Rectal smooth muscle tissue (tissue), 1 donor: ENCODE measurements around the gene MYBPC3.

Experiments
- H3K27ac ChIP-seq: one replicate; pipeline ENCODE4 v1.7.0; 2013; ENCODE audit warnings: low read depth, low read length, inconsistent platforms
- H3K27me3 ChIP-seq: one replicate; pipeline ENCODE4 v1.7.0; 2013; ENCODE audit warnings: low read length; ENCODE audit not compliant: control insufficient read depth, insufficient read depth
- H3K36me3 ChIP-seq: one replicate; pipeline ENCODE4 v1.7.0; 2013; ENCODE audit warnings: low read length; ENCODE audit not compliant: control insufficient read depth, insufficient read depth
- H3K4me1 ChIP-seq: one replicate; pipeline ENCODE4 v1.7.0; 2013; ENCODE audit warnings: low read length; ENCODE audit not compliant: control insufficient read depth, insufficient read depth
- H3K4me3 ChIP-seq: one replicate; pipeline ENCODE4 v1.7.0; 2013; ENCODE audit warnings: low read length
- H3K9ac ChIP-seq: one replicate; pipeline ENCODE4 v1.7.0; 2013; ENCODE audit warnings: low read length

MYBPC3 gene

DNA sequence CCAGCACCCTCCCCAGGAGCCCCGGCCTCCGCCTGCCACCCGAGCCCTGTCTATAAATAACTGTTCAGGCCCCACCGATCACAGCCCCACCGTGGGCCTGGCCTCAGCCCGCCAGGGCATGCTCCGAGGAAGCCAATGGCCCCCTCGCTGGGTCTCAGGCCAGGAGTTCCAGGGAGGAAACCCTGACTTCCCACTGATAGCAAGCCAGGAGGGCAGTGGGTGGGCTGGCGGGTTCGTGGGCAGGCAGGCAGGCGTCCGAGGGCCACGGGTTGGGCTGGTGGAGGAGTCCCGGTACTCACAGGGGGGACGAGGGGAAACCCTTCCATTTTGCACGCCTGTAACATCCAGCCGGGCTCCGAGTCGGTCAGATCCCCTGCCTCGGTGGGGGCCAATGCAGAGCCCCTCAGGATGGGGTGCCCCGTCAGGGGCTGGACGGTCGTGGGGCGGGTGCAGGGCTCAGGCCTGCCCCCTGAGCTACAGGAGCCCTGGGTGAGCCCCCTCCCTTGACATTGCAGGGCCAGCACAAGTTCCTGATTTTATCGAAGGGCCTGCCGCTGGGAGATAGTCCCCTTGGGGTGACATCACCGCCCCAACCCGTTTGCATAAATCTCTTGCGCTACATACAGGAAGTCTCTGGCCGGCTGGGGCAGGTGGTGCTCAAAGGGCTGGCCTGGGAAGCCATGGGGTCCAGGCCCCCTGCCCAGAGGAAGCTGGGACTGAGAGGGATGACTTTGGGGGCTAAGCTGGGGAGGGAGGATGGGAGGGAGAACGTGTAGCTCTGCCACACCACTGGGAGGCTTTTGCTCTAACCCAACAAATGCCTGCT, 25.7 kb upstream of the MYBPC3 start, which contains the start of gene SPI1:
Gene SPI1, minus strand, starts transcription at position 538 of the 826 bp plus-strand sequence. Its CDS starts 194 bp downstream, at position 344.
- H3K36me3 ChIP-seq = no peaks in the 10 kb centered on the region
- H3K27ac ChIP-seq = no peak within 1 kb of the TSS
- peak within 1 kb of the TSS; percentile 32 for H3K4me3 ChIP-seq
- no peaks in the 10 kb centered on the region for H3K27me3 ChIP-seq
- no peak within 1 kb of the TSS for H3K9ac ChIP-seq
- H3K4me1 ChIP-seq = no peaks in the 10 kb centered on the region

DNA sequence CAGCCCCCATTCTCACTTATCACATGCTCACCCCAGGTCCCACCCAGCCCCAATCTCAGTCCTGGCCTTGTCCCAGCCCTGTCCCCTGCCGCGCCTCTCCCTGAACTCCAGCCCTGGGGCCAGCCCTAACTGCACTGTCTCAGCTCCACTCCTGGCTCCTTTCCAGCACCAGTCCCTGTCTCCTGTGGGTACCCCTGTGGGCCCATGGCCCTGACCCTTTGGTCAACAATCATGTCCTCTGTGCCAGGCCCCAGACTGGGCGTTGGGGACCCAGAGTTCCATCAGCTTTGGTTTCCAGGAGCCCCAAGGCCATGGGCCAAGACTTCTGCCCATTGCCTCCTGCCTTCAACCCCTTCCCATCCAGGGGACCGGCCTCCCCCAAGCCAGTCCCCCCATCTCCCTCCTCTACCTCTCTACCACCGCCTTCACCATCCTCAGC, 25.1 kb upstream of the MYBPC3 start:
- Histone ChIP-seq H3K36me3 (no peaks in the 10 kb centered on the region), H3K4me3 (peak overlapping the region; percentile 32), H3K4me1 (no peaks in the 10 kb centered on the region), H3K27me3 (no peaks in the 10 kb centered on the region), H3K9ac (no peak overlapping the region), H3K27ac (no peak overlapping the region)

DNA sequence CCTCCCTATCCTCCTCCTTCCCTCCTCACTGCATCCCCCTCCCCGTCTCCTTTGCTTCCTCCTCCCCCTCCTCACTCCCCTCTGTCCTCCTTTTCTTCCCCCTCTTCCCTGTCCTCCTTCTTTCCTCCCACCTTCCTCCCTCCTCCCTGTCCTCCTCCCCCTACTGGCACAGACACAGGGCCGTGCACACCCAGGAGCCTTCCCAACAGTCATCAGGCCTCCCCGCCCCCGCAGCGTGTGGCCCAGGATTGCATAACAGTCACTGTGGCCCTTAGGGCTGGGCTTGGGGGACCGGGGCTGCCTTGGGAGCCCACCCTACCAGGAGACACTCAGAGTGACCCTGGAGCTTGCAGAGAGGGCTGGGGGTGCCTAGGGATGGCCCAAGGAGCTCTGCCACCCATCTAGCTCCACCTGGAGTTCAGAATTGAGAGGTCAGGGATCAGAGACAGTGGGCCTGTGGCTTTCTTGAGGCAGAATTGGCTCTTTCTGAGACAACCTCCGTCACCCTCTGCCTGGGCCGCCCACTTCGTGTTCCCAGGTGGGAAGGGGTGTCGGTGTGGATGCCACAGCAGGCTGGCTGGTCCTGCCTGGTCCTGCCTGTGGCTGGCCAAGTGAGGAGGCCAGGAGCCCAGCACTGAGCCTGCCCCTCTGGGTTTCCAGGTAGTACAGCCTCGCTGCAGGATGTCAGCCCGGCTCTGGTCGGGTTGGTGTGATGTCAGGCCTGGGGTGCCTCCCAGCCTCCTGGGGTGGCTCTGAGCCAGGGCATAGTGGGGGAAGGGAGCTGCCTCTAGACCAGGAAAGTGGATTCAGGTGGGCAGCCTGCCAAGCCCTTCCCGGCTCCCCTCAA, 24.2 kb upstream of the MYBPC3 start:
- peak overlapping the region; percentile 4 for H3K9ac ChIP-seq
- no peaks in the 10 kb centered on the region for H3K4me1 ChIP-seq
- H3K27me3 ChIP-seq = no peaks in the 10 kb centered on the region
- peak overlapping the region; percentile 32 for H3K4me3 ChIP-seq
- H3K36me3 ChIP-seq = no peaks in the 10 kb centered on the region
- H3K27ac ChIP-seq = no peak overlapping the region

DNA sequence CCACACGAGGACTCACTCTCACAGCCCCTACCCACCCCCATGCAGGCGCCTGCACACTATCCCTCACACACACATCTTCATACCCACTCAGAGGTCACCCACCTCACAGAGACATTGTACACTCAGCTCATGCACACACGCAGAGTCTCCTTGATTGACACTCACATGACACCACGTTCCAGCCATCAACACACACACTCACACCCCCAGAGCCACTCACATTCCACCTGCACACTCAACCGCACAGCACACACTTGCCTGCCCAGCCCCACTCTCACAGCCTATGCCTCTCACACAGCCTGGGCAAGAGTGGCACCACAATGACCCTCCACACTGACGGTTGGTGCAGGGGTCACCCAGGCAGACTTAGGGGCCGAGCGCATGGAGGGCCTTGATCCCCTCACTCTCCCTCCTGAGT, 23.6 kb upstream of the MYBPC3 start:
- H3K36me3 ChIP-seq = no peaks in the 10 kb centered on the region
- H3K4me1 ChIP-seq = no peaks in the 10 kb centered on the region
- H3K27me3 ChIP-seq = no peaks in the 10 kb centered on the region
- peak overlapping the region; percentile 4 for H3K9ac ChIP-seq
- H3K4me3 ChIP-seq = peak overlapping the region; percentile 32
- H3K27ac ChIP-seq = no peak overlapping the region

DNA sequence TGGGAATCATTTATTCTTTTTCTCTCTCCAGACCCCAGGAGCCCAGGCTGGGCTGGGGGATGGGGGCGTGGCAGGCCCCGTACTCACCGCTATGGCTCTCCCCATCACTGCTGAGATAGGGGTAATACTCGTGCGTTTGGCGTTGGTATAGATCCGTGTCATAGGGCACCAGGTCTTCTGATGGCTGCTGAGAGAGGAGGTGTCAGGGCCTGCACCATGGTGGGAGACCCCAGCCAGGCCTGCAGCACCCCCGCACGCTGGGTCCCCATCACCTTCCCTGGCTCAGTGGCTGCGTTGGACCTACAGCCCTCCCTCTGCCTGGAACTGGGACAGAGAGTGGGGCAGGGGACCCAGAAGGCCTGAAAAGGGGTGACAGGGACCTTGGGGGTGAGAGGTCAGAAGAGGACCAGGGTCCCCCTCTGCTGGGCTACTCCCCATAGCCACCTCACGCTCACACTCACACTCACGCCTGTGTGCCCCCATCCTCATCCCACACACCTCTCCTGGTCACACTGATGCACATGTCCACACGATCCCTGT, 23.1 kb upstream of the MYBPC3 start:
- H3K27ac ChIP-seq = no peak overlapping the region
- H3K36me3 ChIP-seq = no peaks in the 10 kb centered on the region
- no peak overlapping the region for H3K9ac ChIP-seq
- no peaks in the 10 kb centered on the region for H3K27me3 ChIP-seq
- H3K4me1 ChIP-seq = no peaks in the 10 kb centered on the region
- H3K4me3 ChIP-seq = no peak overlapping the region

DNA sequence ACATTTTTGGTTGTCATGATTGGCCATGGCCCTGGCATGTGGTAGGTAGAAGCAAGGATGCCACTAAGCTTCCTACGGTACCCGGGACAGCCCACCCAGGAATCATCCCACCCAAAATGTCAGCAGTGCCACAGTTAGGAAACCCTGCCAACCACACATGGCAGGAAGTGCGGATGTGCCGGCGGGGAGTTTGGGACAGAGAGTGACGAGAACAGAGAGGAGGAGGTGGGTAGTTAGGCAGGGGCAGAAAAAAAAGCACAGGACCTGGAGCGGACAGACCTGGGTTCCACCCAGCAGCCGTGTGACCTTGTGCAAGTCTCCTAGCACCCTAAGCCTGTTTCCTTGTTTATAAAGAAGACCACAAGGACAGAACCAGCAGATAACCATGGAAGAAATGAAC, 22.5 kb upstream of the MYBPC3 start:
- no peak overlapping the region for H3K9ac ChIP-seq
- no peak overlapping the region for H3K27ac ChIP-seq
- H3K4me1 ChIP-seq = no peaks in the 10 kb centered on the region
- no peak overlapping the region for H3K4me3 ChIP-seq
- H3K27me3 ChIP-seq = no peaks in the 10 kb centered on the region
- no peaks in the 10 kb centered on the region for H3K36me3 ChIP-seq

DNA sequence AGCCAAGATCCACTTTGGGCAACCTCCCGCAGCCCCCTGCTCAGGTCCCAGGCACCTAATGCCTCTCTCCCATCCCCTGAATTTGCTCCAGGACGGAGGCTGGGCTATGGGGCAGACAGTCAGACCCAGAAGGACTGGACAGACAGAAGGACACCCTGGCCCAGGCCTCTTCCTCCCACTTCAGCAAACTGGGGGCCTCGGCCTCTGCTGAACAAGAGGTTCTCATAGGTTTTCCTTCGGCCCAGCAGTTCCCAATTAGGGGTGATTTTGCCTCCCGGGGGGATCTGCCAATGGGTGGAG, 22.2 kb upstream of the MYBPC3 start:
- Histone ChIP-seq H3K4me3 (no peak overlapping the region), H3K36me3 (no peaks in the 10 kb centered on the region), H3K27me3 (no peaks in the 10 kb centered on the region), H3K4me1 (no peaks in the 10 kb centered on the region), H3K9ac (no peak overlapping the region), H3K27ac (no peak overlapping the region)

DNA sequence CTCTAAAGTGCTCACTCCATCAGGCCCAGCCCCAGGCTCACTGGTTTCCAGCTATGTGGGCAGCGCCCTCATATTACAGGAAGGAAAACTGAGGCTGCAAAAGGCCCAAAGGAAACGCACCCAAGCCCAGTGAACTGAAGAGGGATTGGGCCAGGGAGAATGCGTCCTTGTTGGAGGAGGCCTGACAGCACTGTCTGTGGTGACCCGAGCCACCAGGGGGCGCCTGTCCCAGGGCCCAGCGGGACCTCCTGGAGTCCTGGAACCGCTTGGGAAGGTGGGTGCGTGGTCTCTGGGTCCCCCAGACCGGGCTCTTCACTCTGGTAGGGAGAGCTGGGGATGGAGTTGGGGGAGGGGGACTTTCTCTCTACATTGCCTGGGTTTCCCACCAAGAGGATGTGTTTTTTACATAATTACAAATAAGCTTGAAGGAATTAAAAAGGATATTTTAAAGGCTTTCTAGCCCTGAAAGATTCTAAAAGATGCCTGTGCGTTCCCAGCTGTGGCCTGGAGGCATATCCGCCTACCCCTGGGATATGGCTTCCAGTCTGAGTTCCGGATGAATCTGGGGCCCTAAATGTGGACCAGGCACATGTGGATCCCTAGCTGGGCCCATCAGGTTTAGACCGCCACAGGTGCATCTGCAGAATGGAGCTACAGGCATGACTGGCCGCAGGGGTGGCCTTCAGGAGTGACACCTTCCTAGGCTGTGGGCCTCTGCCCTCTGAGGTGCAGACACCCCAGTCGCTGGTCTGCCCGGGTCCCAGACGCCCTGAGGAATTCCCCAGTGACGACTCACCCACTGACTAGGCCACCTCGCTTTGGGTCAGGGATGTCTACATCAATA, 21.6 kb upstream of the MYBPC3 start:
- Histone ChIP-seq H3K9ac (no peak overlapping the region), H3K4me3 (no peak overlapping the region), H3K27ac (no peak overlapping the region), H3K27me3 (no peaks in the 10 kb centered on the region), H3K4me1 (no peaks in the 10 kb centered on the region), H3K36me3 (no peaks in the 10 kb centered on the region)

DNA sequence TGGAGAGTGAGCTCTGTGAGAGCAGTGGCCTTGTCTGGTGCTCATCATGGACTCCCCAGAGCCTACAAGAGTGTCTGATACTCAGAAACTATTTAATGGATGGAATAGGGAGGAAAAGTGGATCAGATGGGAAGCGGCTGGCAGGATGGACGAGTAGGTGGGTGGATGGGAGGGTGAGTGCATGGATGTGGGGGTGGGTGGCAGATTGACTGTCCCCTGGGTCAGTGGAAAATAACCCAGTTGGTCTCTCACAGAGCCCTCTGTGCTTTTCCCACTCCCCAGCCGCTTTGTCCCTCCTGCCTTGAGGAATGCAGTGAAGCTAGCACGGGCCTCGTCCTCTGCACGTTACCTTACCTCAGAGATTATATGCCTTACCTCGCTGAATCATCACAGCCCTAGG, 19.9 kb upstream of the MYBPC3 start:
- Histone ChIP-seq H3K36me3 (no peaks in the 10 kb centered on the region), H3K9ac (no peak overlapping the region), H3K4me1 (no peaks in the 10 kb centered on the region), H3K4me3 (no peak overlapping the region), H3K27ac (no peak overlapping the region), H3K27me3 (no peaks in the 10 kb centered on the region)

DNA sequence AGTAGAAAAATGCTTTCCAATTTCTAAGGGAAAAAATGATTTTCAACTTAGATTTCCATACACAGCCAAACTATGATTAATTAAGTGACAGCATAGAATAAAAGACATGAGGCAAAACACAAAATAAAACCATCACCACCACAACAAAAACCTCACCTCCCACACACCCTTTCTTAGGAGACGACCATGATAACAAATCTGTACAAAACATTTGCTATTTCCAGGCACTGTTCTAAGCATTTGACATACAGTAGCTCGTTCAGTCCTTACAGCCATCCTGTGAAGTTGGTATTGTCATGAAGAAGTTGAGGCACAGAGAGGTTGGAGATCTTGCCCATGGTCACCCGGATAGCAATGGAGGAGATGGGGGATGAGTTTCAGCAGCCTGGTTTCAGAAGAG, 17.2 kb upstream of the MYBPC3 start:
- no peaks in the 10 kb centered on the region for H3K4me1 ChIP-seq
- no peak overlapping the region for H3K27ac ChIP-seq
- H3K9ac ChIP-seq = no peak overlapping the region
- no peaks in the 10 kb centered on the region for H3K27me3 ChIP-seq
- H3K4me3 ChIP-seq = no peak overlapping the region
- no peaks in the 10 kb centered on the region for H3K36me3 ChIP-seq

DNA sequence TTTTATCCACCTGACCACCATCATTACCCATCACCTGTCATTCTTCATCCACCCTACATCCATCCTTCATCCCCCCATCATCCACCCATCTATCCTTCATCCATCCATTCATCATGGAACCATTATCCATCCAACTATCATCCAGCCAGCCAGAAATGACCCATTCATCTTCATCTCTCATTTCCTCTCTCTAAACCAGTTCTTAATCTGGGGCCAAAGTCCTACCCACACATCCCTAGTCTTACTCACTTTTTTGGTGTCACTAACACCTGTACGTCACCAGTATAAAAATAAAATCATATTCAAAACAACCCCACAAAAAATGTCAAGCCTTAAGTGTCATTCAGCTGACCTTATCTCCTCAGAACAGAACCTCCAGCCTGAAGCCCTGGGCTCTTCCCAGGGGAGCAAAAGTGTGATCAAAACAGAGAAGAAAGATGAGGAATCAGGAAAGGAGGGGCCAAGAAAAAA, 13.6 kb upstream of the MYBPC3 start:
- no peak overlapping the region for H3K9ac ChIP-seq
- H3K27me3 ChIP-seq = no peaks in the 10 kb centered on the region
- no peaks in the 10 kb centered on the region for H3K36me3 ChIP-seq
- H3K4me1 ChIP-seq = no peaks in the 10 kb centered on the region
- no peak overlapping the region for H3K4me3 ChIP-seq
- H3K27ac ChIP-seq = no peak overlapping the region

DNA sequence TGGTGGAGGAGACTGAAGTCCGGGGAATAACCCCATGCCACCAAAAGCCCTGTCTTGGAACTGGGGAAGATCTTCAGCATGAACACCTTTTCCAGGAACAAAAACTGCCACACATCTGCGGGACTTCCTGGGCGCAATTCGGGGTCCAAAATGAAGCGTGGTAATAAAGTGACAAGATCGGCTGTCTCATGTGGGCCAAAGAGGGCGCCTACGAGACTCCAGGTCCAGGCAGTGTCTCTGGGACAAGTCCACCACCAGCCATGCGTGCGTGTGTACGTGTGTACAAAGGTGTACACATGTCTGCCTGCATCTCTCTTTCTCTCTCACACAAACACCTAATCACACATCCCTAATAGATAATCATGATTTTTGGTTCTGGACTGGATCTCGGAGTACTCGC, 8.9 kb upstream of the MYBPC3 start:
- Histone ChIP-seq H3K27me3 (no peaks in the 10 kb centered on the region), H3K4me1 (no peaks in the 10 kb centered on the region), H3K9ac (no peak overlapping the region), H3K36me3 (peaks cover 3% of the 10 kb centered on the region), H3K4me3 (no peak overlapping the region), H3K27ac (no peak overlapping the region)
